Fibroblast of pulmonary artery (primary cell): ENCODE measurements around the gene MINDY3.

Source experiments
- DNase-seq: peaks from one replicate; pipeline ENCODE4 v3.0.0-alpha.2; 2010; ENCODE audit warnings: low read depth
- H3K4me3 ChIP-seq: replicated peaks from 2 replicates; pipeline ENCODE4 v1.5.1; 2011; ENCODE audit warnings: low read depth, mild to moderate bottlenecking, control low read depth, low read length, moderate library complexity
- CTCF ChIP-seq: IDR thresholded peaks from 2 replicates; pipeline ENCODE4 v1.5.1; 2011; ENCODE audit warnings: mild to moderate bottlenecking, control low read depth, low read length, inconsistent platforms; ENCODE audit errors: missing control alignments

MINDY3 gene

GRCh38 chr10:15844517-15844916 is 15.8 kb downstream of the MINDY3 start:
- no peak for DNase-seq
- H3K4me3 ChIP-seq, result no peak overlapping the region
- no peak for TF ChIP-seq CTCF

GRCh38 chr10:15843695-15844094 is 16.6 kb downstream of the MINDY3 start:
- no peak overlapping the region for H3K4me3 ChIP-seq
- TF ChIP-seq CTCF, result no peak
- no peak for DNase-seq

- no peak overlapping the region for H3K4me3 ChIP-seq
- DNase-seq, result peak; percentile 76
- TF ChIP-seq CTCF, result no peak
These were observed 17.6 kb downstream of the MINDY3 start for GRCh38 chr10:15842556-15843169.

GRCh38 chr10:15841696-15842095 is 18.6 kb downstream of the MINDY3 start:
- TF ChIP-seq CTCF, result no peak
- no peak overlapping the region for H3K4me3 ChIP-seq
- no peak for DNase-seq

- DNase-seq, result no peak
- H3K4me3 ChIP-seq, result no peak overlapping the region
- TF ChIP-seq CTCF, result no peak
These were observed 23.5 kb downstream of the MINDY3 start for GRCh38 chr10:15836807-15837206.

GRCh38 chr10:15829495-15829894 is 30.8 kb downstream of the MINDY3 start:
- no peak for TF ChIP-seq CTCF
- no peak overlapping the region for H3K4me3 ChIP-seq
- DNase-seq, result no peak

GRCh38 chr10:15824498-15824897 is 35.8 kb downstream of the MINDY3 start:
- peak; percentile 41 for TF ChIP-seq CTCF
- H3K4me3 ChIP-seq, result no peak overlapping the region
- DNase-seq, result peak; percentile 60
